Measurements from ENCODE around the gene LAMA2.

DNA sequence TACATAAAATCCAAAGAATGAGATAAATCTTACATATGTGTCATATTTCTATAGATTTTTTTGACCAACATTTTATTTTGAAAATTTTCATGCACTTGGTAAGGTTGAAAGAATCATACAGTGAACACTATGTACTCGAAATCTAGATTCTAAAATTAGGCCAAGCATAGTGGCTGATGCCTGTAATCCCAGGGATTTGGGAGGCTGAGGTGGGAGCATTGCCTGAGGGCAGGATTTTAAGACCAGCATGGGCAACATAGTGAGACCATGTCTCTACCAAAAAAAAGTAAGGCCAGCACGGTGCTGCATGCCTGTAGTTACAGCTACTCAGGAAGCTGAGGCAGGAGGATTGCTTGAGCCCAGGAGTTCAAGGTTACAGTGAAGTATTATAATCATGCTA lies 158.6 kb downstream of the LAMA2 start:
- no peak for TF ChIP-seq EZH2phosphoT487 (IDR thresholded peaks at IDR 0.05; ENCODE audit: low read depth, severe bottlenecking, unreplicated experiment)
- TF ChIP-seq CTCF (IDR thresholded peaks at IDR 0.05; ENCODE audit: poor library complexity) = no peak
